ENCODE results near the gene USP30. TPM values are rescaled to one million over a fixed set of nuclear protein-coding genes. Genes with fewer than 3 reads are reported as not detected.
"Not testable (repeated sequence)": the region's sequence is repeated elsewhere in the genome, so short reads cannot be mapped to it uniquely, and the experiment has no call there.

Gene USP30
- total and polyA plus RNA-seq, 9 of the 15 experiments (the other 6 are each of a cell fraction or from before 2014, with no cell fraction given): 1.4 to 15.2 (median 7.0) TPM

GRCh38 chr12:109047081-109047805, 5.1 kb upstream of the USP30 start:
- no peaks in the 10 kb centered on the region for H4K20me1 ChIP-seq (replicated peaks; ENCODE audit: control insufficient read depth, insufficient read depth, low read length)
- in situ Hi-C loops (cut with MboI): no loop called here

GRCh38 chr12:109048706-109049105, 3.7 kb upstream of the USP30 start:
- FAIRE-seq; in situ Hi-C loops (cut with MboI); H3K4me3 ChIP-seq; H3K9me1 ChIP-seq (ENCODE audit: control insufficient read depth, insufficient read depth, low read length); H3K36me3 ChIP-seq (ENCODE audit: control insufficient read depth, insufficient read depth, low read length); H3K27ac ChIP-seq (ENCODE audit: extremely low read depth, low read depth, low read length); H3K9ac ChIP-seq (ENCODE audit: insufficient read depth in 1 of 2, low read depth in 2 of 2, low read length in 2 of 2); H4K20me1 ChIP-seq (replicated peaks; ENCODE audit: control insufficient read depth, insufficient read depth, low read length); H3K27me3 ChIP-seq (ENCODE audit: control insufficient read depth in 2 of 2, insufficient read depth in 2 of 2, low read length in 2 of 2); H3K9me3 ChIP-seq (replicated peaks; ENCODE audit: control insufficient read depth, insufficient read depth, low read depth, low read length); H3K4me2 ChIP-seq (ENCODE audit: insufficient read depth, low read length); POLR2A ChIA-PET; DNase-seq (ENCODE audit: extremely low read depth in 1 of 4, low spot score in 3 of 4); H3K4me1 ChIP-seq (replicated peaks in 1 of 2; ENCODE audit: control insufficient read depth in 2 of 2, insufficient read depth in 2 of 2, low read length in 2 of 2); CTCF ChIA-PET (ENCODE audit: low intra/inter-chr PET ratio); intact Hi-C loops (cut with micrococcal nuclease); BruUV-seq (replicated peaks); H2AFZ ChIP-seq (ENCODE audit: low read depth, low read length); ATAC-seq: not testable (repeated sequence)
- 3% methylated on average over 2 of the region's 3 CpGs for WGBS (ENCODE audit: insufficient coverage, low coverage, missing lambda C conversion rate)
- peaks cover 10% of the 10 kb centered on the region; the same call in 1 of the 3 replicates for H3K79me2 ChIP-seq (ENCODE audit: control insufficient read depth, insufficient read depth, low read length)

More at GRCh38 chr12:109047081-109047805, 5.1 kb upstream of the USP30 start:
- Histone ChIP-seq H3K27me3 (ENCODE audit: control insufficient read depth in 2 of 2, insufficient read depth in 2 of 2, low read length in 2 of 2) (peaks cover 2 to 8% of the 10 kb centered on the region in 2 experiments; a peak in 1 of 5 replicates), H3K9me3 (replicated peaks; ENCODE audit: control insufficient read depth, insufficient read depth, low read depth, low read length) (no peaks in the 10 kb centered on the region), H2AFZ (ENCODE audit: low read depth, low read length) (no peak overlapping the region), H3K36me3 (ENCODE audit: control insufficient read depth, insufficient read depth, low read length) (no peaks in the 10 kb centered on the region), H3K27ac (ENCODE audit: extremely low read depth, low read depth, low read length) (no peak overlapping the region), H3K79me2 (ENCODE audit: control insufficient read depth, insufficient read depth, low read length) (no peaks in the 10 kb centered on the region), H3K4me3 (no peak overlapping the region), H3K9me1 (ENCODE audit: control insufficient read depth, insufficient read depth, low read length) (no peaks in the 10 kb centered on the region), H3K4me2 (ENCODE audit: insufficient read depth, low read length) (no peak overlapping the region), H3K9ac (ENCODE audit: insufficient read depth in 1 of 2, low read depth in 2 of 2, low read length in 2 of 2) (no peak overlapping the region), H3K4me1 (replicated peaks in 1 of 2; ENCODE audit: control insufficient read depth in 2 of 2, insufficient read depth in 2 of 2, low read length in 2 of 2) (no peaks in the 10 kb centered on the region; a peak in 1 of 5 replicates)
- ATAC-seq (no peak), DNase-seq (ENCODE audit: extremely low read depth in 1 of 4, low spot score in 3 of 4) (no peak), FAIRE-seq (no peak)
- ChIA-PET CTCF (ENCODE audit: low intra/inter-chr PET ratio) (no interaction called here), POLR2A (interaction anchor here (0.7 kb wide), 1 partner anchor 487 kb away, joined by 3 read pairs; no protein-coding TSS in a partner anchor)
- TF ChIP-seq GMEB1 (CRISPR knock-in tag; IDR thresholded peaks at IDR 0.05) (no peak), U2AF1 (optimal IDR thresholded peaks at IDR 0.05; ENCODE audit: low read depth, low read length) (no peak), TEAD4 (IDR thresholded peaks at IDR 0.05; ENCODE audit: low read length) (no peak), TEAD4 (CRISPR knock-in tag; IDR thresholded peaks at IDR 0.05; ENCODE audit: borderline replicate concordance) (no peak)
- BruUV-seq (replicated peaks): no TSS peak
- intact Hi-C loops (cut with micrococcal nuclease): no loop called here
- 9% methylated on average over 8 of the region's 8 CpGs for WGBS (ENCODE audit: insufficient coverage, low coverage, missing lambda C conversion rate)

- 32% methylated on average over 8 of the region's 8 CpGs for WGBS (ENCODE audit: insufficient coverage, low coverage, missing lambda C conversion rate)
- intact Hi-C loops (cut with micrococcal nuclease); in situ Hi-C loops (cut with MboI): not testable (repeated sequence)
Measured at GRCh38 chr12:109049794-109050193, 2.6 kb upstream of the USP30 start.

More at GRCh38 chr12:109049794-109050193, 2.6 kb upstream of the USP30 start:
- DNase-seq (ENCODE audit: extremely low read depth in 1 of 4, low spot score in 3 of 4); CTCF ChIA-PET (ENCODE audit: low intra/inter-chr PET ratio); H3K36me3 ChIP-seq (ENCODE audit: control insufficient read depth, insufficient read depth, low read length); H3K4me1 ChIP-seq (replicated peaks in 1 of 2; ENCODE audit: control insufficient read depth in 2 of 2, insufficient read depth in 2 of 2, low read length in 2 of 2); POLR2A ChIA-PET; H3K4me2 ChIP-seq (ENCODE audit: insufficient read depth, low read length); BruUV-seq (replicated peaks); H3K9ac ChIP-seq (ENCODE audit: insufficient read depth in 1 of 2, low read depth in 2 of 2, low read length in 2 of 2); H4K20me1 ChIP-seq (replicated peaks; ENCODE audit: control insufficient read depth, insufficient read depth, low read length); H3K9me3 ChIP-seq (replicated peaks; ENCODE audit: control insufficient read depth, insufficient read depth, low read depth, low read length); H3K4me3 ChIP-seq; H2AFZ ChIP-seq (ENCODE audit: low read depth, low read length); ATAC-seq; H3K27me3 ChIP-seq (ENCODE audit: control insufficient read depth in 2 of 2, insufficient read depth in 2 of 2, low read length in 2 of 2); H3K27ac ChIP-seq (ENCODE audit: extremely low read depth, low read depth, low read length); H3K9me1 ChIP-seq (ENCODE audit: control insufficient read depth, insufficient read depth, low read length); FAIRE-seq: not testable (repeated sequence)
- peaks cover 11% of the 10 kb centered on the region; the same call in 1 of the 3 replicates for H3K79me2 ChIP-seq (ENCODE audit: control insufficient read depth, insufficient read depth, low read length)

All from K562 (cell line).